ENCODE measurements around the gene VHLL. TPM values are rescaled to one million over a fixed set of nuclear protein-coding genes. Genes with fewer than 3 reads are reported as not detected.

Gene VHLL
- total RNA-seq, 2 experiments from 2014 or later = 0.43 TPM; not detected in 1

DNA sequence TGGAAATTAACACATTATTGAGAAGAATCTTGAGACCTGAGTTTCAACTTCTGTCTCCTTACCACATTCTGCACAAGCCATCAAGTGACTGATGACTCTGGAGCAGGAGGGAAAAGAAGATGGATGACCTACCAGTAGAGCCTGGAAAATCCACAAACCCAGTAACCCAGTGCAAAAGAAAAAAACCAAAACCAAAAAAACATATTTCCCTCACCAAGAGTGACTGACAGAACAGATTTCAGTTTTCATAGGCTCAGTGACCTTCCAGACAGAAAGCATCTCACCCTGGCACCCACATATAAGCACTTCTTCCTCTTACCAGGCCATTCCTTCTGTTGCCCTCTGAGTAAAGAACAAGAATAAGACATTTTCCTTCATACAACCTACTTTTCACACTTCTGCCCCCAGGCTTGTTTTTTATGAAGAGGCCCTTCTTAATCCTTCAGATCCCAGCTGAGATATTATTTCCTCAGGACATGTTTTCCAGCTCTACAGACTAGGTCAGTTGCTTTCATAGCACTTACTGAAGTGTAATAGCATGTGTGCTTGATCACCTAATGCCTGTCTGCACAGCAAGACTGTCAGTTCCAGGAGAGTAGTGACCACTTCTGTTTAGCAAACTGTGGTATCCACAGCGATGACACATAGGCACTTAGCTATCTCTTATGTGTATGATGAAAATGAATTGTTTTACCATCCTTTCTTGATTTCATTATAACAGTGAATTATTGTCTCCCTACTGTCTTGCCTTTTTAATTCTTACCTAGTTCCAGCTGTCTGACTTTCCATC is 43.3 kb upstream of the VHLL start:
- Mint-ChIP-seq H3K27me3 (peaks cover 5% of the 10 kb centered on the region), H3K27ac (no peak overlapping the region), H3K9me3 (no peaks in the 10 kb centered on the region), H3K36me3 (ENCODE audit: low read depth) (peaks cover 6% of the 10 kb centered on the region), H3K4me1 (ENCODE audit: low read depth) (peaks cover 7% of the 10 kb centered on the region), H3K4me3 (no peak overlapping the region)
- TF ChIP-seq, protein P1, sequence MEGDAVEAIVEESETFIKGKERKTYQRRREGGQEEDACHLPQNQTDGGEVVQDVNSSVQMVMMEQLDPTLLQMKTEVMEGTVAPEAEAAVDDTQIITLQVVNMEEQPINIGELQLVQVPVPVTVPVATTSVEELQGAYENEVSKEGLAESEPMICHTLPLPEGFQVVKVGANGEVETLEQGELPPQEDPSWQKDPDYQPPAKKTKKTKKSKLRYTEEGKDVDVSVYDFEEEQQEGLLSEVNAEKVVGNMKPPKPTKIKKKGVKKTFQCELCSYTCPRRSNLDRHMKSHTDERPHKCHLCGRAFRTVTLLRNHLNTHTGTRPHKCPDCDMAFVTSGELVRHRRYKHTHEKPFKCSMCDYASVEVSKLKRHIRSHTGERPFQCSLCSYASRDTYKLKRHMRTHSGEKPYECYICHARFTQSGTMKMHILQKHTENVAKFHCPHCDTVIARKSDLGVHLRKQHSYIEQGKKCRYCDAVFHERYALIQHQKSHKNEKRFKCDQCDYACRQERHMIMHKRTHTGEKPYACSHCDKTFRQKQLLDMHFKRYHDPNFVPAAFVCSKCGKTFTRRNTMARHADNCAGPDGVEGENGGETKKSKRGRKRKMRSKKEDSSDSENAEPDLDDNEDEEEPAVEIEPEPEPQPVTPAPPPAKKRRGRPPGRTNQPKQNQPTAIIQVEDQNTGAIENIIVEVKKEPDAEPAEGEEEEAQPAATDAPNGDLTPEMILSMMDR (IDR thresholded peaks at IDR 0.05) = no peak
- ChIA-PET POLR2A (interaction anchor here (1.4 kb wide), 1 partner anchor 10 kb away, joined by 5 read pairs; no protein-coding TSS in a partner anchor), CTCF (interaction anchor here (0.6 to 2.5 kb wide), 3 partner anchors 44 to 1343 kb away, joined by 3 to 13 read pairs (median 3); no protein-coding TSS in a partner anchor)
- no peak for ATAC-seq
- DNase-seq = no peak
- intact Hi-C loops (cut with micrococcal nuclease) = no loop called here

DNA sequence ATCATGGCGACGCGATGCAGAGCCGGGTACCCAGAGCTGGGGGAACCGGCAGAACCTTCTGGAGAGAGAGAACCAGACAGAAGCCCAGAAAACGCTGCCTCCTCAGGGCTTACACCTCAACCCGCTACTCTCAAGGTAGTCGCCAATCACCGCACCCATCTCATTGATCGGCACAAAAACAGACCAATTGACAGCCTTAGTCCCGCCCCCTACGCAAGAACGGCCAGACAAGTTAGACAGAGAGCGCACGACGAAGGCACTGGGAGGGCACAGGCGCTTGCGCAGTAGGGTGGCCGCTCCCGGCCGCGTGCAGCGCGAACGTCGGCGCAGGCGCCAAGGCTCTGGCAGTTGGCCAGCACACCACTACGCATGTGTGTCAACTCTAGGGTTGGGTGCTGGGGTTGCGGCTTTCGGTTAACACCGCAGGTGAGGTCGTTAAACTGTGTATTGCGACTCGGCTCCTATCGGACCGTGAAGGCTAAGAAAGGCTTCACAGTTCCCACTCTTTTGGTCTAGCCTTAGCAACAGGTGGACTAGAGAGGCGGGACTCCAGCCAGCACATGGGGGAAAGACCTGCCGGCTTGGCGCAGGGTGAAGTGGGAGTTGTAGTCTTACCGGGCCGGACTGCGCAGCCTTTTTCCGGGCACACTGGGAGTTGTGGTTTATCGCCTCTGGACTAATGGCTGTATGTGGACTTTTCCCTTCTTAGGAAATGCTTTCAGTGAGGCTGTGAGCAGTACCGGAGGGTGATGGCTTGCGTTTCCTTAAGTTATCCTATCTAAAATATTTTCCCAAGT is 39.3 kb upstream of the VHLL start, which contains the start of the genes CCT3 and TSACC:
TSS of gene CCT3 (minus strand) at position 113 of the 797 bp plus-strand sequence. CDS start at position 5, 108 bp downstream.
TSS of gene TSACC (plus strand) at position 347 of the 797 bp plus-strand sequence. CDS start 1,232 bp downstream, outside the sequence.
- Mint-ChIP-seq H3K27ac (peak within 1 kb of the TSS; percentile 99), H3K4me1 (ENCODE audit: low read depth) (peaks cover 27% of the 10 kb centered on the region), H3K36me3 (ENCODE audit: low read depth) (peaks cover 40% of the 10 kb centered on the region), H3K9me3 (no peaks in the 10 kb centered on the region), H3K27me3 (no peaks in the 10 kb centered on the region), H3K4me3 (peak within 1 kb of the TSS; percentile 98)
- intact Hi-C loops (cut with micrococcal nuclease) = no loop called here
- ATAC-seq (peak; percentile 95), DNase-seq (peak; percentile 99)
- ChIA-PET POLR2A (interaction anchor here (1.1 to 2.6 kb wide), 3 partner anchors 43 to 144 kb away, joined by 3 to 26 read pairs (median 3); partner anchors contain the start of genes GLMP, SMG5 and TMEM79), CTCF (interaction anchor here (0.6 to 3.7 kb wide), 6 partner anchors 14 to 274 kb away, joined by 3 to 24 read pairs (median 3); partner anchors contain the start of genes SMG5 and TMEM79)
- TF ChIP-seq, protein P1 (IDR thresholded peaks at IDR 0.05) = no peak

DNA sequence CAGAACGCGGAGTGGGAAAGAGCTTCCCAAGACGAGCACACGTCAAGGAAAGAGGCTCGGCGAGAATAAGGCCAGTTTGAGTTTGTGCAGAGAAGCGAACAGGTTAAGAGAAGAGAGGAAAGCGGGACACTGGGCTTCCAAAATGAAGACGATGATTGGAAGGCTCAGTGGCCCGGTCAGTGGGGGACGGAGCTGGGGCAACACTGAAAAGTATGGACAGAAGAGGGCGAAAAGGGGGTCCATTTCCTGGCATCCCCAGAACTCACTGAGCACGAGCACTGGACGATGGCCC is 38.7 kb upstream of the VHLL start:
- TF ChIP-seq, protein P1 (IDR thresholded peaks at IDR 0.05) = no peak
- ChIA-PET POLR2A (interaction anchor here (1.1 to 2.6 kb wide), 5 partner anchors 10 to 143 kb away, joined by 3 to 26 read pairs (median 3); partner anchors contain the start of genes GLMP, SMG5 and TMEM79), CTCF (interaction anchor here (0.6 to 3.7 kb wide), 6 partner anchors 13 to 273 kb away, joined by 3 to 24 read pairs (median 3); partner anchors contain the start of genes SMG5 and TMEM79)
- DNase-seq (peak; percentile 47), ATAC-seq (no peak)
- H3K4me3 Mint-ChIP-seq = peak overlapping the region; percentile 98
- no peaks in the 10 kb centered on the region for H3K9me3 Mint-ChIP-seq
- intact Hi-C loops (cut with micrococcal nuclease) = loop anchor here (2.0 kb wide), 1 partner anchor 57 kb away; no protein-coding TSS in a partner anchor
- H3K27ac Mint-ChIP-seq = peak overlapping the region; percentile 99
- peaks cover 27% of the 10 kb centered on the region for H3K4me1 Mint-ChIP-seq (ENCODE audit: low read depth)
- H3K27me3 Mint-ChIP-seq = no peaks in the 10 kb centered on the region
- peaks cover 41% of the 10 kb centered on the region for H3K36me3 Mint-ChIP-seq (ENCODE audit: low read depth)

DNA sequence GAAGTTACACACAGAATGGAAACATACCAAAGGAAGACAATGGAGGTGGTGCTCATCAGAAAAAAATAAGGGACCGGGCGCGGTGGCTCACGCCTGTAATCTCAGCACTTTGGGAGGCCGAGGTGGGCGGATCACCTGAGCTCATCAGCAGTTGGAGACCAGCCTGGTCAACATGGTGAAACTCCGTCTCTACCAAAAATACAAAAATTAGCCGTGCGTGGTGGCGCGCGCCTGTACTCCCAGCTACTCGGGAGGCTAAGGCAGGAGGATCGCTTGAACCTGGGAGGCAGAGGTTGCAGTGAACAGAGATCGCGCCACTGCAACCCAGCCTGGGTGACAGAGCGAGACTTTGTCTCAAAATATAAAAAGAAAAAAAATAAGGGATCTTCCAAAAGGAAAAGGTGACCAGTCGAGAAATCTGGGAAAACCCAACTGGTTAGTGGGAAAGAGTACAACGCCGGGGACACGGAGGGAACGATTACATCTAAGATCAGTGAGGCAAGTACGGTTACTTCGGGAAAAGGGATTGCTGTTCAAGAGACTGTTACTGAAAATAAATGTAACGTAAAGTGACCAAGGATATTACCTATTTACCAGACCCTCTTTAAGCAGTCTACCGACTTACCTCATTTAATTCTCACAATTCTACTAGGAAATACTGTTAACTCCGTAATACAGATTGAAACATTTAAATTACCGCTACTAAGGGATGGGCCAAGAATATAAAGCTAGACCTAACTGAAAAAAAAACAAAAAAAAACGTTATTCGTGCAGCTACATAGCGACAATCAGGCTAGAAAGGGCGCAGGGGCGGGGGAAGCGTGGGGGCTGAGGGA is 38.2 kb upstream of the VHLL start:
- intact Hi-C loops (cut with micrococcal nuclease) = loop anchor here (2.0 kb wide), 1 partner anchor 56 kb away; no protein-coding TSS in a partner anchor
- ChIA-PET CTCF (interaction anchor here (0.8 to 3.7 kb wide), 12 partner anchors 12 to 208 kb away, joined by 3 to 24 read pairs (median 3); partner anchors contain the start of genes SMG5 and TMEM79), POLR2A (interaction anchor here (0.7 to 2.6 kb wide), 8 partner anchors 10 to 143 kb away, joined by 3 to 26 read pairs (median 3); partner anchors contain the start of genes GLMP, SMG5 and TMEM79)
- H3K4me3 Mint-ChIP-seq = peak overlapping the region; percentile 98
- TF ChIP-seq, protein P1 (IDR thresholded peaks at IDR 0.05) = no peak
- no peaks in the 10 kb centered on the region for H3K27me3 Mint-ChIP-seq
- peaks cover 27% of the 10 kb centered on the region for H3K4me1 Mint-ChIP-seq (ENCODE audit: low read depth)
- no peak for ATAC-seq
- H3K27ac Mint-ChIP-seq = peak overlapping the region; percentile 99
- H3K9me3 Mint-ChIP-seq = no peaks in the 10 kb centered on the region
- H3K36me3 Mint-ChIP-seq (ENCODE audit: low read depth) = peaks cover 41% of the 10 kb centered on the region
- peak; percentile 30 for DNase-seq

Data from activated CD8-positive, alpha-beta T cell treated with anti-CD3 and anti-CD28 coated beads for 36 hours (primary cell).